ENCODE data around the gene TWIST2. TPM values are rescaled to one million over a fixed set of nuclear protein-coding genes. Genes with fewer than 3 reads are reported as not detected.

The TWIST2 gene
- total RNA-seq, 1 experiment from 2014 or later: 0.22 TPM

- H3K23me2 ChIP-seq (ENCODE audit: insufficient read length, low read depth, low read length, poor library complexity, severe bottlenecking): no peaks in the 10 kb centered on the region
- no peak overlapping the region for H3K18ac ChIP-seq (ENCODE audit: insufficient read length, low read depth, low read length)
- 0 out of 4 replicates have a peak, but pooled peaks cover 0 to 3% of the 10 kb centered on the region in 2 experiments for H3K4me1 Mint-ChIP-seq
- H3K9me3 Mint-ChIP-seq: no peaks in the 10 kb centered on the region
- TF ChIP-seq CTCF (conservative IDR thresholded peaks at IDR 0.05): no peak
- H3K27ac Mint-ChIP-seq: no peak overlapping the region
- H2AK5ac ChIP-seq (ENCODE audit: insufficient read length, low read length): no peak overlapping the region
- H3K23ac ChIP-seq (ENCODE audit: insufficient read length, low read depth, low read length): no peak overlapping the region
- no peak overlapping the region for H4K91ac ChIP-seq (ENCODE audit: insufficient read length, low read depth, low read length)
- H3K4me1 ChIP-seq (ENCODE audit: insufficient read depth, low read length): no peaks in the 10 kb centered on the region
- no peak overlapping the region for H3K4ac ChIP-seq (ENCODE audit: low read depth, low read length)
- H3K4me2 ChIP-seq (ENCODE audit: insufficient read depth, insufficient read length, low read length): no peak overlapping the region
- H4K8ac ChIP-seq (replicated peaks; ENCODE audit: insufficient read length, low read depth, low read length): no peak overlapping the region
- no peaks in the 10 kb centered on the region for H3K36me3 Mint-ChIP-seq (ENCODE audit: insufficient read depth in 1 of 3, low read depth in 3 of 3)
- H2BK15ac ChIP-seq (ENCODE audit: low read depth, low read length): no peak overlapping the region
- peak; percentile 20 for DNase-seq
- no peak overlapping the region for H4K5ac ChIP-seq (ENCODE audit: insufficient read length, low read depth, low read length)
- H2BK12ac ChIP-seq (ENCODE audit: insufficient read length, low read depth, low read length): no peak overlapping the region
- H3K27ac ChIP-seq (ENCODE audit: insufficient read length, low read depth, low read length): no peak overlapping the region
- H3K27me3 ChIP-seq (ENCODE audit: insufficient read depth, low read length): no peaks in the 10 kb centered on the region
- H2AFZ ChIP-seq (ENCODE audit: low read length): no peak overlapping the region
- H3K14ac ChIP-seq (ENCODE audit: insufficient read depth, low read length): no peak overlapping the region
- no peak overlapping the region for H2BK5ac ChIP-seq (ENCODE audit: insufficient read length, low read length)
- peaks cover 11% of the 10 kb centered on the region for H3K27me3 Mint-ChIP-seq (ENCODE audit: low read depth)
- no peak overlapping the region for H2BK20ac ChIP-seq (ENCODE audit: low read depth, low read length, poor library complexity, severe bottlenecking)
- H3T11ph ChIP-seq (ENCODE audit: low read length): no peak overlapping the region
- no peaks in the 10 kb centered on the region for H3K9me3 ChIP-seq (ENCODE audit: control insufficient read depth, low read depth, low read length)
- no peak overlapping the region for H3K56ac ChIP-seq (ENCODE audit: insufficient read length, low read depth, low read length)
- no peak overlapping the region for H3K9ac ChIP-seq (ENCODE audit: extremely low read depth, insufficient read length, low read length)
- H3K79me1 ChIP-seq (ENCODE audit: insufficient read depth, low read depth, low read length, poor library complexity, severe bottlenecking): no peaks in the 10 kb centered on the region
- no peak overlapping the region for H3K4me3 Mint-ChIP-seq
- no peak overlapping the region for H2BK120ac ChIP-seq (ENCODE audit: low read depth, low read length, poor library complexity, severe bottlenecking)
- H4K20me1 ChIP-seq (ENCODE audit: control insufficient read depth, insufficient read depth, insufficient read length): no peaks in the 10 kb centered on the region
- H3K79me2 ChIP-seq (ENCODE audit: insufficient read depth, low read length): no peaks in the 10 kb centered on the region
- WGBS (ENCODE audit: extremely low coverage, insufficient read length, low lambda C conversion rate): no CpG with 5 or more reads among the region's 6 CpGs
These were observed 98.7 kb downstream of the TWIST2 start for GRCh38 chr2:238946318-238947242.

Measured in H9 (cell line).